HG03520 (cell line): Measurements from ENCODE around the gene PPA2.

Experiments
- ATAC-seq: cut with Tn5 transposase; IDR thresholded peaks from one replicate; pipeline ENCODE4 v1.9.1; 2021; ENCODE audit warnings: mild to moderate bottlenecking, moderate library complexity; ENCODE audit not compliant: unreplicated experiment

Gene PPA2

GRCh38 chr4:105327222-105327621, 146.6 kb downstream of the PPA2 start:
- no peak for ATAC-seq
